IPS-15b (cell line): ENCODE data around the gene FIZ1.
"Not testable (repeated sequence)": the region's sequence is repeated elsewhere in the genome, so short reads cannot be mapped to it uniquely, and the experiment has no call there.

Experiments
- H3K27me3 ChIP-seq: one replicate; pipeline ENCODE4 v1.6.1; 2013; ENCODE audit warnings: low read length; ENCODE audit not compliant: control insufficient read depth, insufficient read depth
- H3K36me3 ChIP-seq: one replicate; pipeline ENCODE4 v1.6.1; 2013; ENCODE audit warnings: low read length; ENCODE audit not compliant: control insufficient read depth, insufficient read depth
- H3K4me1 ChIP-seq: one replicate; pipeline ENCODE4 v1.6.1; 2013; ENCODE audit warnings: mild to moderate bottlenecking, low read length; ENCODE audit not compliant: control insufficient read depth, insufficient read depth
- H3K4me3 ChIP-seq: one replicate; pipeline ENCODE4 v1.5.1; 2013; ENCODE audit warnings: low read depth, low read length
- H3K9ac ChIP-seq: one replicate; pipeline ENCODE4 v1.6.1; 2013; ENCODE audit warnings: low read depth, mild to moderate bottlenecking, low read length
- H3K9me3 ChIP-seq: one replicate; pipeline ENCODE4 v1.6.1; 2013; ENCODE audit warnings: mild to moderate bottlenecking, low read length; ENCODE audit not compliant: control insufficient read depth, insufficient read depth

FIZ1 gene

DNA sequence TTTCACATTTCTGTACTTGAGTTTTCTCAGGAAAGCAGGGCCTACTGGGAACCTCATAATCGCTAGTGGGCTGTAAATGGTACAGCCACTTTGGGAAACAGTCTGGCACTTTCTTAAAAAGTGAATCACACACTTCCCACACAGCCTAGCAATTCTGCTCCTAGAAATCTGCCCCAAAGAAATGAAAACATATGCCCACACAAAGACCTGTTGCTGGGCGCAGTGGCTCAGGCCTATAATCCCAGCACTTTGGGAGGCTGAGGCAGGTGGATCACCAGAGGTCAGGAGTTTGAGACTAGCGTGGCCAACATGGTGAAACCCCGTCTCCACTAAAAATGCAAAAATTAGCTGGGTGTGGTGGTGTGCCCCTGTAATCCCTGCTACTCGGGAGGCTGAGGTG, 29.8 kb downstream of the FIZ1 start:
- H3K36me3 ChIP-seq, H3K4me3 ChIP-seq, H3K9me3 ChIP-seq, H3K27me3 ChIP-seq, H3K4me1 ChIP-seq, H3K9ac ChIP-seq: not testable (repeated sequence)

DNA sequence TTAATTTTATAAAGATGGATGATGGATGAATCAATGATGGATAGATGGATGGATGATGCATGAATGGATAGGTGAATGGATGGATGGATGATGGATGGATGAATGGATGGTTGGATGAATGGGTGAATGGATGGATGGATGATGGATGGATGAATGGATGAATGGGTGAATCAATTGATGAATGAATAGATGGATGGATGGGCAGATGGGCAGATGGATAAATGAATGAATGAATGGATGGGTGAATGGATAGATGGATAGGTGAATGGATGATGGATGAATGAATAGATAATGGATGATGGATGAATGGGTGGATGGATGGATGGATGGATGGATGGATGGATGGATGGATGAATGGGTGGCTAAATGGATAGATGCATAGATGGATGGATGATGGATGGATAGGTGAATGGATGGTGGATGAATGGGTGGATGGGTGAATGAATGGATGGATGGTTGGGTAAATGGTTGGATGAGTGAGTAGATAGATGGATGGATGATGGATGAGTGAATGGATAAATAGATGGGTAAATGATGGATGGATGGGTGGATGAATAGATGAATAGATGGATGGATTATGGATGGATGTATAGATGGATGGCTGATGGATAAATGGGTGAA, 31.5 kb downstream of the FIZ1 start:
- Histone ChIP-seq H3K27me3 (no peaks in the 10 kb centered on the region), H3K36me3 (no peaks in the 10 kb centered on the region), H3K9ac (no peak overlapping the region), H3K9me3 (no peaks in the 10 kb centered on the region), H3K4me1 (no peaks in the 10 kb centered on the region), H3K4me3 (no peak overlapping the region)

DNA sequence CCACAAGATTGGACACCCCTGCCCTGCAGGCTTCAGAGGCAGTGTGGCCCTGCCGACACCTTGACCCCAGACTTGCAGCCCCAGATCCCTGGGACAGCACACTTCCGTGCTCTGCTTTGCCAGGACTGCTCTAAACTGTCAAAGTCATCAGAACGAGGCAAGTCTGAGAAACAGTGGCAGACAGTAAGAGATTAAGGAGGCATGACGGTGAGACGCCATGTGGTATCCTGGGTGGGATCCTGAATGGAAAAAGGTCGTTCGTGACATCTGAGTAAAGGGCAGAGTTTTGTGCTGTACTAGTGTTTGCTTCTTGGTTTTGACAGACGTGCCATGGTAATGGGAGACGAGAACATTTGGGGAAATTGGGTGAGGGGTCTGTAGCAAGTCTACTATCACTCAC, 32.5 kb downstream of the FIZ1 start:
- Histone ChIP-seq H3K9me3 (no peaks in the 10 kb centered on the region), H3K4me1 (no peaks in the 10 kb centered on the region), H3K36me3 (no peaks in the 10 kb centered on the region), H3K27me3 (no peaks in the 10 kb centered on the region), H3K4me3 (no peak overlapping the region), H3K9ac (no peak overlapping the region)

DNA sequence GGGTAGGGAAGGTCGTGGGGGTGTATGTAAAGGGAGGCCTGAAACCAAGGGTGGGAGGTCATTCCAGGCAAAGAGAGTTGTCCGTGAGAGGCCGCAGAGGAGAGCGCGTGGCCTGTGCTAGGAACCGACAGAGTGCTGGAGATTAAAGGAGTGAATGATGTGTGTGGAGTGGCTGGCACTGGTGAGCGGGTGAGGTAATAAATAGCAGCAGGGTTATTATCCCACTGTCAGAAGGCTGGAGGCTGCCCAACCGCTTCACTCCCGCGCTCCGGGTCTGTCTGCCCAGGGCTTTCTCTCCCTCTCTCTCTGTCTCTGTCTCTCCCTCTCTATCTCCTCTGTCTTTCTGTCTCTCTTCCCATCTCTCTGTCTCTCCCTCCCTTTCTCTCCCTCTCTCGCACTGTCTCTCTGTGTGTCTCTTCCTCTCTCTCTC, 36.0 kb downstream of the FIZ1 start:
- no peaks in the 10 kb centered on the region for H3K27me3 ChIP-seq
- no peaks in the 10 kb centered on the region for H3K9me3 ChIP-seq
- no peaks in the 10 kb centered on the region for H3K36me3 ChIP-seq
- H3K4me3 ChIP-seq = no peak overlapping the region
- no peaks in the 10 kb centered on the region for H3K4me1 ChIP-seq
- no peak overlapping the region for H3K9ac ChIP-seq

DNA sequence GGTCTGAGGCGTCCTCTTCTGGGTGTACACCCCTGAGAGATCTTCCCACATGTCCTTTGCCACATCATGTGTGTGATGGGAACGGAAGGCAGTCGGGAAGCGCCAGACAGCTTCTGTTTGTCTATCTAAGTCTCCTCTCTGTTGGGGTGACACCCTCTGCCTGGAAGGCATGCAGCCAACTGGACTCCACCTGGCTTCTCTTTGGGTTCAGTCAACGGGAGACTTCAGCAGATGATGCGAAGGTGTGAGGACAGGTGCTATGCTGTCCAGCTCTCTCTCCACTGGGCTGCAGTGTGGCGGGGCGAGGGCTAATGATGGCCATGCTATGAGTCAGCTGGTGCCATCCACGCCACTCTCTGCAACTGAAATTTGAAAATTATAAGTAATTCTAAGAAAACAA, 39.6 kb downstream of the FIZ1 start:
- Histone ChIP-seq H3K4me1 (no peaks in the 10 kb centered on the region), H3K36me3 (no peaks in the 10 kb centered on the region), H3K4me3 (no peak overlapping the region), H3K9me3 (no peaks in the 10 kb centered on the region), H3K27me3 (no peaks in the 10 kb centered on the region), H3K9ac (no peak overlapping the region)

DNA sequence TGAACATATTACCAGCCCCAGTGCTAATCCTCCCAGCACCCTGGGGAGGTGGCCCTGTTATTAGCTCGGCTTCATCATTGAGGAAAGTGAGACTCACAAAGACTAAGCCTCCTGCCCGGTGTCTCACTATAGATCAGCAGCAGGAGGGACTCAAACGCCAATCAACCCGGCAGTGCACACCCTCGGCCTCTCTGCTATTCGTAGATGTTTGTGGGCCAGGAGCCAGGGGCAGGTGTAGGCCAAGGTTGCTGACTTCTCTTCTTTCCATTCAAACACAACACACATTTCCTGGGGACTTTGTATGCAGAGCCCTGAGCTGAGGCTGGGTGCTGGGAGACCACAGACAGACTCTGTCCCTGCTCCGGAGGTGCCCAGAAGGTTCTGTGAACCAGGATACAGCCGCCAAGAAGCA, 44.6 kb downstream of the FIZ1 start:
- Histone ChIP-seq H3K4me1 (peaks cover 3% of the 10 kb centered on the region), H3K9ac (no peak overlapping the region), H3K4me3 (no peak overlapping the region), H3K27me3 (no peaks in the 10 kb centered on the region), H3K9me3 (no peaks in the 10 kb centered on the region), H3K36me3 (no peaks in the 10 kb centered on the region)

DNA sequence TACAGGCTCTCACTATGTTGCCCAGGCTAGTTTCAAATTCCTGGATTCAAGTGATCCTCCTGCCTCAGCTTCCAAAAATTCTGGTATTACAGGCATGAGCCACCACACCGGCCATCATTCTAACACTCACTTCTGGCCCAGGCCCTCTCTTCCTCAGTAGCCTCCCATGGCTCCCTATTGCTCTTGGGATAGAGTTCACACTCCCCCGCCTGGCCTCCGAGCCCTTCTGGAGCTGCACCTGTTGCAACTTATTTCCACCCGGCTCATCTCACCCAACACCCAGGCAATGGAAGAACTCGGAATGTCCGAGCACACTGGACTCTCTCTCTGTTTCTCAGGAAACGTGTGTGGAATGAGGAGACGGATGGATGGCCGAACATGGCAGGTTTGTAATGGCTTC, 45.0 kb downstream of the FIZ1 start:
- H3K4me1 ChIP-seq = peaks cover 3% of the 10 kb centered on the region
- no peak overlapping the region for H3K4me3 ChIP-seq
- no peak overlapping the region for H3K9ac ChIP-seq
- H3K27me3 ChIP-seq = no peaks in the 10 kb centered on the region
- no peaks in the 10 kb centered on the region for H3K36me3 ChIP-seq
- H3K9me3 ChIP-seq = no peaks in the 10 kb centered on the region

DNA sequence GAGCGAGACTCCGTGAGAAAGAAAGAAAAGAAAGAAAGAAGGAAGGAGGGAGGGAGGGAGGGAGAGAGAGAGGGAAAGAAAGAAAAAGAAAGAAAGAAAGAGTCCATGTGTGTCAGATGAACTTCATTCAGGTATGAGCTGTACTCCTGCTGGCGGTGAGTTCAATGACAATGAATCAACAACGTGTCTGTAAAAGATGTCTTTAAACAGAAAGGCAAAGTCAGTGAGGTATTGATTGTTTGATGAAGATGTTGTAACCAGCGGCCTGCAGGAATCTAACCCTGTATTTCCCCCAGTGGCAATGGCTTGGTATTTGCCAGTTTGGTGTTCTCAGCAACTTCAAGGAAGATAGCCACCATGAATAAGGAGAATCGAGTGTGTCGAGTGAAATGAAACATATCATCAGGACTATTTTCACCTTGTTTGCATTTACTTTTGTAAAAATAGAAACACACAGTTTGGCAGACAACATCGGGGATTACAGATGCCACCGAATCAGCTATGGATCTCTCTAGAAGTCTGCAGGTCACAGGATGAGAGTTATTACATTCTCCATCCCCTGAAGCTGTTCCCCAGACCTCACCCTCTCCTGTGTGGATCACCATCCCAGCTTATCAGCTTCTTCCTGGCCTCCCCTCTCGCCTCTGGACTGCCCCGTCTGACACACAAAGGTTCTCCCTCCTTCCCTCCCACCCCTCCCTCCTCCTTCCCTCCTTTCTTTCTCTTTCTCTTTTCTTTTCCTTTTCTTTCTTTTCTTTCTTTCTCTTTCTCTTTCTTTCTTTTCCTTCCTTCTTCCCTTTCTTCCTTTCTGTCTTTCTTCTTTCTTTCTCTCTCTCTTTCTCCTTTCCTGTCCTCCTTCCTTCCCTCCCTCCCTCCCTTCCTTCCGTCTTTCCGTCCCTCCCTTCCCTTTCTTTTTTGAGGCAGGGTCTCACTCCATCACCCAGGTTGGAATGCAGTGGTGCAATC, 45.8 kb downstream of the FIZ1 start:
- Histone ChIP-seq H3K4me1 (peaks cover 3% of the 10 kb centered on the region), H3K36me3 (no peaks in the 10 kb centered on the region), H3K9me3 (no peaks in the 10 kb centered on the region), H3K4me3 (no peak overlapping the region), H3K27me3 (no peaks in the 10 kb centered on the region), H3K9ac (no peak overlapping the region)

DNA sequence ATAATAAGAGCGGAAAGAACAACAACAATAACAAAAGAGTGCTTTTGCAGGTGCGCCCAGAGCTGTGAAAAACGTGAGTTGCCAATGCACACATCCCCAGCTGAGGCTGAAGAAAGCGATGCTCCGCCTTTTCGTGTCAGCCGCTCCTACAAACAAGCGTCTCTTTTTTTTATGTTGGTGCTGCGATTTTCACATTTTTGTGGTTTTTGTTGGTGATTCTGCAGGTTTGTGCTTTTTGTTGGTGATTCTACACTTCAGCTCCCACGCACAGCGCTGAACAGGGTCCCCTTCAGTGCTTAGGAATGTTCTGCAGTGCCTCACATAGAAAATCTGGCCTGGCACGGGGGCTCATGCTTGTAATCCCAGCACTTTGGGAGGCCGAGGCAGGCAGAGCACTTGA, 46.7 kb downstream of the FIZ1 start:
- Histone ChIP-seq H3K4me3 (no peak overlapping the region), H3K27me3 (no peaks in the 10 kb centered on the region), H3K4me1 (peaks cover 3% of the 10 kb centered on the region), H3K9me3 (no peaks in the 10 kb centered on the region), H3K9ac (no peak overlapping the region), H3K36me3 (no peaks in the 10 kb centered on the region)

DNA sequence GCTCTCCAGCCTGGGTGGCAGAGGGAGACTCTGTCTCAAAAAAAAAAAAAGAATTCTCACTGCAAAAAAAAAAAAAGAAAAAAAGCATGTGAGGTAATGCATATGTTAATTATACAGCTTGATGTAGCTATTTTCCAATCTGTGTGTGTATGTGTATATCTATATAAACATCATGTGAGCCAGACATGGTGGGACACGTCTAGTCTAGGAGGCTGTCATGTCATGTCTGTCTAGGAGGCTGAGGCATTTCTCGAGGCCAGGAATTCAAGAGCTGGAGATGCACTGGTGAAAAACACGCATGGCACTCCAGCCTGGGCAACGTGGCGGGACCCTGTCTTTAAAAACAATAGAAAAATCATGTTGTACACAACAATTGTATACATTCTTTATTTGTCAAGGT, 47.1 kb downstream of the FIZ1 start:
- Histone ChIP-seq H3K4me3 (no peak overlapping the region), H3K27me3 (no peaks in the 10 kb centered on the region), H3K9ac (no peak overlapping the region), H3K36me3 (no peaks in the 10 kb centered on the region), H3K4me1 (peaks cover 4% of the 10 kb centered on the region), H3K9me3 (no peaks in the 10 kb centered on the region)

DNA sequence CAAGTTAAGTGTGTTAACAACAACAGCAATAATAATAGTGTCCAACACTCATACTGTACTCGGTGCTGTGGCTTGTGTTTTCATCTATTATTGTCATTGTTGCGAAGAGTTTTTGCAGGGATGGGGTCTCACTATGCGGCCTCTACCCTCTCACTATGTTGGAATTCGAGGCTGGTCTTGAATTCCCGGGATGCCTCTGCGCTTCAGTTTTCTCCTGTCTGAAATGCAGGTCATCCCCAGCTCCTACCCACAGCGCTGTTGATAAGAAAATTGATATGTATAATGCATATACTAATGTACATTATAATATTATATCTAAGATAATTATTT, 49.0 kb downstream of the FIZ1 start:
- Histone ChIP-seq H3K9me3 (no peaks in the 10 kb centered on the region), H3K36me3 (no peaks in the 10 kb centered on the region), H3K4me1 (peaks cover 10% of the 10 kb centered on the region), H3K9ac (peak overlapping the region; percentile 47), H3K4me3 (peak overlapping the region; percentile 60), H3K27me3 (no peaks in the 10 kb centered on the region)
